GM21515 (cell line): ENCODE results near the gene TLCD5.

ENCODE experiments used
- ATAC-seq: cut with Tn5 transposase; IDR thresholded peaks from one replicate; pipeline ENCODE4 v1.9.1; 2021; ENCODE audit not compliant: unreplicated experiment

Gene TLCD5

GRCh38 chr11:120376547-120377182 lies 51.6 kb downstream of the TLCD5 start:
- no peak for ATAC-seq

- no peak for ATAC-seq
Measured at GRCh38 chr11:120378474-120378873, 53.4 kb downstream of the TLCD5 start.

- ATAC-seq, result no peak
Measured at GRCh38 chr11:120381401-120381800, 56.3 kb downstream of the TLCD5 start.
